ENCODE results near the gene PRDM1. TPM values are rescaled to one million over a fixed set of nuclear protein-coding genes. Genes with fewer than 3 reads are reported as not detected.

PRDM1 gene
- polyA plus RNA-seq, 1 of the 3 experiments (the other 2 are of a cell fraction) = 4.0 TPM

DNA sequence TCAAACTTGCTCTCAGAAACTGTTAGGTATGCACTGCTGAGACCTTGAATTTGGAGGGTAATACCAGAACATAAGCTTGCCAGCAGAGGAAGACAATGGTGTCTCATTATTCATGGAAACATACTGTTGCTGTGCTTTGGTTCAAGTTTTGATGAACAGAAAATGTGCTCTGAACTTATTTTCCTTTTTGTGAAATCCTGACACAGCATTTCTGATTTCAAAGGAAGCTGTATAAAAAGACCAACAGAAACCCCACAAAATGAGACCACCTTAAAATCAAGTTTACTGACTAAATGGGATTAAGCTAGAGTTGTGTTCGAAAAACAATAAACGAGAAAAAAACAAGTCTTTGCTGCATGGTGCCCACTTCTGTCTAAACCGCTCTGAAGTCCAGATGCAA, 70.3 kb downstream of the PRDM1 start:
- Histone ChIP-seq H3K79me2 (ENCODE audit: insufficient read depth) (no peaks in the 10 kb centered on the region), H3K9ac (no peak overlapping the region), H3K27me3 (ENCODE audit: insufficient read depth) (no peaks in the 10 kb centered on the region), H2AFZ (ENCODE audit: low read depth) (no peak overlapping the region), H3K9me2 (no peaks in the 10 kb centered on the region), H3K4me3 (ENCODE audit: low read depth in 2 of 2, low read length in 1 of 2) (no peak overlapping the region), H4K20me1 (ENCODE audit: insufficient read depth) (no peaks in the 10 kb centered on the region), H3K9me3 (no peaks in the 10 kb centered on the region), H3F3A (replicated peaks; ENCODE audit: insufficient read depth) (peaks cover 8% of the 10 kb centered on the region), H3K4me1 (ENCODE audit: control insufficient read depth in 1 of 2, insufficient read depth in 2 of 2, low read depth in 1 of 2, low read length in 1 of 2) (peaks cover 9 to 15% of the 10 kb centered on the region in 2 experiments; a peak in 3 of 4 replicates), H3K4me2 (no peak overlapping the region), H3K27ac (ENCODE audit: low read depth in 2 of 2, low read length in 1 of 2) (no peak overlapping the region), H3K36me3 (replicated peaks in 1 of 2; ENCODE audit: control insufficient read depth in 1 of 2, insufficient read depth in 2 of 2, low read length in 1 of 2) (no peaks in the 10 kb centered on the region)
- no peak for TF ChIP-seq USF1 (IDR thresholded peaks at IDR 0.05; ENCODE audit: borderline replicate concordance, low read depth)
- no peak for TF ChIP-seq RCOR1 (IDR thresholded peaks at IDR 0.05; ENCODE audit: low read length)
- no peak for TF ChIP-seq FOXJ3 (CRISPR knock-in tag; IDR thresholded peaks at IDR 0.05)
- TF ChIP-seq JUND (IDR thresholded peaks at IDR 0.05) = no peak
- no peak for TF ChIP-seq EP300 (IDR thresholded peaks at IDR 0.05; ENCODE audit: borderline replicate concordance in 1 of 2, low read depth in 1 of 2, low read length in 1 of 2)
- TF ChIP-seq SMC3 (IDR thresholded peaks at IDR 0.05; ENCODE audit: low read depth, low read length) = no peak
- TF ChIP-seq, protein P1, sequence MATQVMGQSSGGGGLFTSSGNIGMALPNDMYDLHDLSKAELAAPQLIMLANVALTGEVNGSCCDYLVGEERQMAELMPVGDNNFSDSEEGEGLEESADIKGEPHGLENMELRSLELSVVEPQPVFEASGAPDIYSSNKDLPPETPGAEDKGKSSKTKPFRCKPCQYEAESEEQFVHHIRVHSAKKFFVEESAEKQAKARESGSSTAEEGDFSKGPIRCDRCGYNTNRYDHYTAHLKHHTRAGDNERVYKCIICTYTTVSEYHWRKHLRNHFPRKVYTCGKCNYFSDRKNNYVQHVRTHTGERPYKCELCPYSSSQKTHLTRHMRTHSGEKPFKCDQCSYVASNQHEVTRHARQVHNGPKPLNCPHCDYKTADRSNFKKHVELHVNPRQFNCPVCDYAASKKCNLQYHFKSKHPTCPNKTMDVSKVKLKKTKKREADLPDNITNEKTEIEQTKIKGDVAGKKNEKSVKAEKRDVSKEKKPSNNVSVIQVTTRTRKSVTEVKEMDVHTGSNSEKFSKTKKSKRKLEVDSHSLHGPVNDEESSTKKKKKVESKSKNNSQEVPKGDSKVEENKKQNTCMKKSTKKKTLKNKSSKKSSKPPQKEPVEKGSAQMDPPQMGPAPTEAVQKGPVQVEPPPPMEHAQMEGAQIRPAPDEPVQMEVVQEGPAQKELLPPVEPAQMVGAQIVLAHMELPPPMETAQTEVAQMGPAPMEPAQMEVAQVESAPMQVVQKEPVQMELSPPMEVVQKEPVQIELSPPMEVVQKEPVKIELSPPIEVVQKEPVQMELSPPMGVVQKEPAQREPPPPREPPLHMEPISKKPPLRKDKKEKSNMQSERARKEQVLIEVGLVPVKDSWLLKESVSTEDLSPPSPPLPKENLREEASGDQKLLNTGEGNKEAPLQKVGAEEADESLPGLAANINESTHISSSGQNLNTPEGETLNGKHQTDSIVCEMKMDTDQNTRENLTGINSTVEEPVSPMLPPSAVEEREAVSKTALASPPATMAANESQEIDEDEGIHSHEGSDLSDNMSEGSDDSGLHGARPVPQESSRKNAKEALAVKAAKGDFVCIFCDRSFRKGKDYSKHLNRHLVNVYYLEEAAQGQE (IDR thresholded peaks at IDR 0.05; ENCODE audit: low read depth, low read length) = no peak
- TF ChIP-seq, protein P2, sequence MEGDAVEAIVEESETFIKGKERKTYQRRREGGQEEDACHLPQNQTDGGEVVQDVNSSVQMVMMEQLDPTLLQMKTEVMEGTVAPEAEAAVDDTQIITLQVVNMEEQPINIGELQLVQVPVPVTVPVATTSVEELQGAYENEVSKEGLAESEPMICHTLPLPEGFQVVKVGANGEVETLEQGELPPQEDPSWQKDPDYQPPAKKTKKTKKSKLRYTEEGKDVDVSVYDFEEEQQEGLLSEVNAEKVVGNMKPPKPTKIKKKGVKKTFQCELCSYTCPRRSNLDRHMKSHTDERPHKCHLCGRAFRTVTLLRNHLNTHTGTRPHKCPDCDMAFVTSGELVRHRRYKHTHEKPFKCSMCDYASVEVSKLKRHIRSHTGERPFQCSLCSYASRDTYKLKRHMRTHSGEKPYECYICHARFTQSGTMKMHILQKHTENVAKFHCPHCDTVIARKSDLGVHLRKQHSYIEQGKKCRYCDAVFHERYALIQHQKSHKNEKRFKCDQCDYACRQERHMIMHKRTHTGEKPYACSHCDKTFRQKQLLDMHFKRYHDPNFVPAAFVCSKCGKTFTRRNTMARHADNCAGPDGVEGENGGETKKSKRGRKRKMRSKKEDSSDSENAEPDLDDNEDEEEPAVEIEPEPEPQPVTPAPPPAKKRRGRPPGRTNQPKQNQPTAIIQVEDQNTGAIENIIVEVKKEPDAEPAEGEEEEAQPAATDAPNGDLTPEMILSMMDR (IDR thresholded peaks at IDR 0.05) = no peak
- TF ChIP-seq GABPA (IDR thresholded peaks at IDR 0.05; ENCODE audit: low read depth) = no peak
- TF ChIP-seq MEF2A (IDR thresholded peaks at IDR 0.05; ENCODE audit: borderline replicate concordance, low read depth) = no peak
- TF ChIP-seq RAD21 (IDR thresholded peaks at IDR 0.05; ENCODE audit: low read length) = no peak
- TF ChIP-seq MAX (IDR thresholded peaks at IDR 0.05; ENCODE audit: low read depth) = no peak
- no peak for TF ChIP-seq SIN3A (IDR thresholded peaks at IDR 0.05; ENCODE audit: borderline replicate concordance, low read depth, low read length)
- no peak for TF ChIP-seq POLR2AphosphoS5 (IDR thresholded peaks at IDR 0.05; ENCODE audit: low read depth, low read length)
- no peak for TF ChIP-seq TCF12 (IDR thresholded peaks at IDR 0.05)
- TF ChIP-seq TEAD4 (IDR thresholded peaks at IDR 0.05; ENCODE audit: borderline replicate concordance, insufficient read depth) = no peak
- TF ChIP-seq, protein P3, sequence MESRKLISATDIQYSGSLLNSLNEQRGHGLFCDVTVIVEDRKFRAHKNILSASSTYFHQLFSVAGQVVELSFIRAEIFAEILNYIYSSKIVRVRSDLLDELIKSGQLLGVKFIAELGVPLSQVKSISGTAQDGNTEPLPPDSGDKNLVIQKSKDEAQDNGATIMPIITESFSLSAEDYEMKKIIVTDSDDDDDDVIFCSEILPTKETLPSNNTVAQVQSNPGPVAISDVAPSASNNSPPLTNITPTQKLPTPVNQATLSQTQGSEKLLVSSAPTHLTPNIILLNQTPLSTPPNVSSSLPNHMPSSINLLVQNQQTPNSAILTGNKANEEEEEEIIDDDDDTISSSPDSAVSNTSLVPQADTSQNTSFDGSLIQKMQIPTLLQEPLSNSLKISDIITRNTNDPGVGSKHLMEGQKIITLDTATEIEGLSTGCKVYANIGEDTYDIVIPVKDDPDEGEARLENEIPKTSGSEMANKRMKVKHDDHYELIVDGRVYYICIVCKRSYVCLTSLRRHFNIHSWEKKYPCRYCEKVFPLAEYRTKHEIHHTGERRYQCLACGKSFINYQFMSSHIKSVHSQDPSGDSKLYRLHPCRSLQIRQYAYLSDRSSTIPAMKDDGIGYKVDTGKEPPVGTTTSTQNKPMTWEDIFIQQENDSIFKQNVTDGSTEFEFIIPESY (IDR thresholded peaks at IDR 0.05; ENCODE audit: borderline replicate concordance, low read depth) = no peak
- TF ChIP-seq NFIC (IDR thresholded peaks at IDR 0.05; ENCODE audit: borderline replicate concordance) = no peak
- TF ChIP-seq CHD2 (IDR thresholded peaks at IDR 0.05; ENCODE audit: low read length, partially characterized antibody) = no peak
- ChIA-PET CTCF (interaction anchor here (1.1 kb wide), 1 partner anchor 144 kb away, joined by 3 read pairs; no protein-coding TSS in a partner anchor), POLR2A (no interaction called here)
- 95% methylated on average over 3 of the region's 3 CpGs for WGBS (ENCODE audit: low lambda C conversion rate)
- no peak for DNase-seq

Measured in SK-N-SH (cell line).